Stimulated activated CD4-positive, alpha-beta T cell treated with anti-CD3 and anti-CD28 coated beads, Interleukin-2, amount 100 ng/mL, for 48 hours (primary cell): Measurements from ENCODE around the gene PSMG3.

Experiments
- DNase-seq, 2 donors: peaks; one replicate each; pipeline ENCODE4 v3.0.0-alpha.2; 2020

The PSMG3 gene

GRCh38 chr7:1578513-1578912, 8.7 kb upstream of the PSMG3 start:
- DNase-seq = no peak

GRCh38 chr7:1576521-1577253, 6.9 kb upstream of the PSMG3 start:
- DNase-seq = no peak

- no peak for DNase-seq
Observed at GRCh38 chr7:1575809-1576208, 6.0 kb upstream of the PSMG3 start.

GRCh38 chr7:1572111-1572822, 2.4 kb upstream of the PSMG3 start:
- DNase-seq = no peak

GRCh38 chr7:1569440-1569832, 396 bp downstream of the PSMG3 start:
- DNase-seq = peak in 1 of 2 donors; percentile 15

- DNase-seq = peak in 1 of 2 donors; percentile 32
Observed at GRCh38 chr7:1569016-1569415, 816 bp downstream of the PSMG3 start.

- no peak for DNase-seq
Observed at GRCh38 chr7:1567896-1568510, 1.8 kb downstream of the PSMG3 start.

GRCh38 chr7:1567049-1567771, 2.6 kb downstream of the PSMG3 start:
- DNase-seq = no peak

- no peak for DNase-seq
Observed at GRCh38 chr7:1566687-1567048, 3.2 kb downstream of the PSMG3 start.

- no peak for DNase-seq
Observed at GRCh38 chr7:1564603-1565022, 5.2 kb downstream of the PSMG3 start.

GRCh38 chr7:1563981-1564602, 5.7 kb downstream of the PSMG3 start:
- no peak for DNase-seq

GRCh38 chr7:1562597-1563051, 7.2 kb downstream of the PSMG3 start:
- no peak for DNase-seq

- DNase-seq = no peak
Observed at GRCh38 chr7:1562116-1562515, 7.7 kb downstream of the PSMG3 start.

GRCh38 chr7:1561036-1561940, 8.5 kb downstream of the PSMG3 start:
- DNase-seq = no peak

GRCh38 chr7:1560620-1561031, 9.2 kb downstream of the PSMG3 start:
- DNase-seq = no peak

- DNase-seq = no peak
Observed at GRCh38 chr7:1559626-1560590, 9.9 kb downstream of the PSMG3 start.

- no peak for DNase-seq
Observed at GRCh38 chr7:1558841-1559625, 10.8 kb downstream of the PSMG3 start.

GRCh38 chr7:1558181-1558811, 11.5 kb downstream of the PSMG3 start:
- DNase-seq = no peak

GRCh38 chr7:1557771-1558170, 12.1 kb downstream of the PSMG3 start:
- no peak for DNase-seq
